Measurements from ENCODE around the gene SARS1. TPM values are rescaled to one million over a fixed set of nuclear protein-coding genes. Genes with fewer than 3 reads are reported as not detected.

SARS1 gene
- polyA plus RNA-seq, 1 of the 3 experiments (the other 2 are of a cell fraction) = 98.3 TPM

DNA sequence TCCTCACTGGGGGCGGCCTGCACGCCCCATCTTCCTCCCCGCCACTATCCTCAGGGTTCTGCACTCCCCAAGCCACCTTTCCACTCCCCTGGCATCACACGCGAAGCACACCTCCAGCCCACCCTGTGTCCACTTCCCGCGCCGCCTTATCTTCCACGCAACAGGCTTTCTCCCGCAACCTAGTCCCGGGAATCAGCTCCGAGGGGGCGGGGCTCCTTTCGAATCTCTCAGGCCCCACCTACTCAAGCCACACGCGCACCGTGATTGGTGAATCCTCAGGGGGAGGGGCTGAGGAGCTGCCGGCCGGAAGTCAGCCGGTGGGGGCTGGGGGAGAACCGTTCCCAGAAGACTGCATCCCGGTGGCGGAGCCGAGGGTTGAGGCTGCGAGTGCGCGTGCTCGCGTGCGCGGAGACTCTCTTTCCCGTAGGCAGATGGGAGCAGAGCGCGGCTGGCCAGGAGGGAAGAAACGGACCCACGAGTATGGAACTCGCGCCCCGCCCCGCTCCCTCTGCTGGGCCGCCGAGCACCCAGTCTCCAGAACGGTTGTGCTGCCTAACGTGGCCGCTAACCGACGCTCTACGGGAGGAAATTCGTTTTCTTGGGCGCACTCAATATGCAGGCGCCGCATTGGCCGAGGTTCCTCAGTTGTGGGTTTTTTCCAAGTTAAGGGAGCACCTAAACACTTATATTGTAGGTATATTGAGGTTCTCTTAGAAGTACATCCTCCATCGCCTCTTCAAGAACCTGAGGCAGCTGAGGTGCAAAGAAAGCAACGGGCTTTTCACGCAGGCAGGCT lies 69.4 kb downstream of the SARS1 start, which contains the start of gene PSRC1:
PSRC1 (minus strand) TSS at position 194 of the 796 bp plus-strand sequence.
- peaks cover 0 to 18% of the 10 kb centered on the region in 2 experiments; a peak in 1 of 4 replicates for H3K4me1 ChIP-seq (ENCODE audit: control insufficient read depth in 1 of 2, insufficient read depth in 2 of 2, low read depth in 1 of 2, low read length in 1 of 2)
- peak within 1 kb of the TSS; percentile 86 for H2AFZ ChIP-seq (ENCODE audit: low read depth)
- H3K27me3 ChIP-seq (ENCODE audit: insufficient read depth) = no peaks in the 10 kb centered on the region
- WGBS (ENCODE audit: low lambda C conversion rate) = 14% methylated on average over 15 of the region's 56 CpGs
- no peaks in the 10 kb centered on the region for H3K36me3 ChIP-seq (replicated peaks in 1 of 2; ENCODE audit: control insufficient read depth in 1 of 2, insufficient read depth in 2 of 2, low read length in 1 of 2)
- H3F3A ChIP-seq (replicated peaks; ENCODE audit: insufficient read depth) = peaks cover 10% of the 10 kb centered on the region
- no peaks in the 10 kb centered on the region for H4K20me1 ChIP-seq (ENCODE audit: insufficient read depth)
- DNase-seq = peak; percentile 99
- H3K27ac ChIP-seq (ENCODE audit: low read depth in 2 of 2, low read length in 1 of 2) = peak within 1 kb of the TSS; percentile 73 to 96
- no peaks in the 10 kb centered on the region for H3K9me2 ChIP-seq
- ChIA-PET POLR2A (interaction anchor here (0.6 to 1.5 kb wide), 9 partner anchors 30 to 265 kb away, joined by 3 to 9 read pairs (median 5); partner anchors contain the start of genes CELSR2, GNAI3 and SORT1), CTCF (interaction anchor here (1.1 to 8.7 kb wide), 7 partner anchors 19 to 249 kb away, joined by 3 to 252 read pairs (median 6); partner anchors contain the start of genes CELSR2 and SORT1)
- H3K9me3 ChIP-seq = no peaks in the 10 kb centered on the region
- H3K4me2 ChIP-seq = peak within 1 kb of the TSS; percentile 82
- TF ChIP-seq CHD2 (IDR thresholded peaks at IDR 0.05; ENCODE audit: low read length, partially characterized antibody) = peak; percentile 73
- TF ChIP-seq SIN3A (IDR thresholded peaks at IDR 0.05; ENCODE audit: borderline replicate concordance, low read depth, low read length) = peak; percentile 4; the same call in 1 of the 2 replicates
- TF ChIP-seq YY1 (IDR thresholded peaks at IDR 0.05; ENCODE audit: low read depth) = 0 out of 2 replicates have a peak, but pooled peaks have one; percentile 40
- TF ChIP-seq NFIC (IDR thresholded peaks at IDR 0.05; ENCODE audit: borderline replicate concordance) = no peak
- TF ChIP-seq, protein P1, sequence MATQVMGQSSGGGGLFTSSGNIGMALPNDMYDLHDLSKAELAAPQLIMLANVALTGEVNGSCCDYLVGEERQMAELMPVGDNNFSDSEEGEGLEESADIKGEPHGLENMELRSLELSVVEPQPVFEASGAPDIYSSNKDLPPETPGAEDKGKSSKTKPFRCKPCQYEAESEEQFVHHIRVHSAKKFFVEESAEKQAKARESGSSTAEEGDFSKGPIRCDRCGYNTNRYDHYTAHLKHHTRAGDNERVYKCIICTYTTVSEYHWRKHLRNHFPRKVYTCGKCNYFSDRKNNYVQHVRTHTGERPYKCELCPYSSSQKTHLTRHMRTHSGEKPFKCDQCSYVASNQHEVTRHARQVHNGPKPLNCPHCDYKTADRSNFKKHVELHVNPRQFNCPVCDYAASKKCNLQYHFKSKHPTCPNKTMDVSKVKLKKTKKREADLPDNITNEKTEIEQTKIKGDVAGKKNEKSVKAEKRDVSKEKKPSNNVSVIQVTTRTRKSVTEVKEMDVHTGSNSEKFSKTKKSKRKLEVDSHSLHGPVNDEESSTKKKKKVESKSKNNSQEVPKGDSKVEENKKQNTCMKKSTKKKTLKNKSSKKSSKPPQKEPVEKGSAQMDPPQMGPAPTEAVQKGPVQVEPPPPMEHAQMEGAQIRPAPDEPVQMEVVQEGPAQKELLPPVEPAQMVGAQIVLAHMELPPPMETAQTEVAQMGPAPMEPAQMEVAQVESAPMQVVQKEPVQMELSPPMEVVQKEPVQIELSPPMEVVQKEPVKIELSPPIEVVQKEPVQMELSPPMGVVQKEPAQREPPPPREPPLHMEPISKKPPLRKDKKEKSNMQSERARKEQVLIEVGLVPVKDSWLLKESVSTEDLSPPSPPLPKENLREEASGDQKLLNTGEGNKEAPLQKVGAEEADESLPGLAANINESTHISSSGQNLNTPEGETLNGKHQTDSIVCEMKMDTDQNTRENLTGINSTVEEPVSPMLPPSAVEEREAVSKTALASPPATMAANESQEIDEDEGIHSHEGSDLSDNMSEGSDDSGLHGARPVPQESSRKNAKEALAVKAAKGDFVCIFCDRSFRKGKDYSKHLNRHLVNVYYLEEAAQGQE (IDR thresholded peaks at IDR 0.05; ENCODE audit: low read depth, low read length) = 0 out of 2 replicates have a peak, but pooled peaks have one; percentile 28
- peak; percentile 90 for TF ChIP-seq POLR2AphosphoS5 (IDR thresholded peaks at IDR 0.05; ENCODE audit: low read depth, low read length)
- 0 out of 2 replicates have a peak, but pooled peaks have one; percentile 57 for TF ChIP-seq MXI1 (IDR thresholded peaks at IDR 0.05; ENCODE audit: low read depth, low read length)
- TF ChIP-seq, protein P2, sequence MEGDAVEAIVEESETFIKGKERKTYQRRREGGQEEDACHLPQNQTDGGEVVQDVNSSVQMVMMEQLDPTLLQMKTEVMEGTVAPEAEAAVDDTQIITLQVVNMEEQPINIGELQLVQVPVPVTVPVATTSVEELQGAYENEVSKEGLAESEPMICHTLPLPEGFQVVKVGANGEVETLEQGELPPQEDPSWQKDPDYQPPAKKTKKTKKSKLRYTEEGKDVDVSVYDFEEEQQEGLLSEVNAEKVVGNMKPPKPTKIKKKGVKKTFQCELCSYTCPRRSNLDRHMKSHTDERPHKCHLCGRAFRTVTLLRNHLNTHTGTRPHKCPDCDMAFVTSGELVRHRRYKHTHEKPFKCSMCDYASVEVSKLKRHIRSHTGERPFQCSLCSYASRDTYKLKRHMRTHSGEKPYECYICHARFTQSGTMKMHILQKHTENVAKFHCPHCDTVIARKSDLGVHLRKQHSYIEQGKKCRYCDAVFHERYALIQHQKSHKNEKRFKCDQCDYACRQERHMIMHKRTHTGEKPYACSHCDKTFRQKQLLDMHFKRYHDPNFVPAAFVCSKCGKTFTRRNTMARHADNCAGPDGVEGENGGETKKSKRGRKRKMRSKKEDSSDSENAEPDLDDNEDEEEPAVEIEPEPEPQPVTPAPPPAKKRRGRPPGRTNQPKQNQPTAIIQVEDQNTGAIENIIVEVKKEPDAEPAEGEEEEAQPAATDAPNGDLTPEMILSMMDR (IDR thresholded peaks at IDR 0.05) = peak; percentile 46
- TF ChIP-seq USF2 (IDR thresholded peaks at IDR 0.05; ENCODE audit: borderline replicate concordance, low read depth, low read length) = no peak
- TF ChIP-seq FOSL2 (IDR thresholded peaks at IDR 0.05; ENCODE audit: borderline replicate concordance, low read depth) = no peak
- TF ChIP-seq GABPA (IDR thresholded peaks at IDR 0.05; ENCODE audit: low read depth) = peak; percentile 70
- TF ChIP-seq MAX (IDR thresholded peaks at IDR 0.05; ENCODE audit: low read depth) = peak; percentile 90
- 0 out of 2 replicates have a peak, but pooled peaks have one; percentile 13 for TF ChIP-seq RFX5 (IDR thresholded peaks at IDR 0.05; ENCODE audit: low read length)
- peak; percentile 80; the same call in 1 of the 2 replicates for TF ChIP-seq TAF1 (IDR thresholded peaks at IDR 0.05; ENCODE audit: borderline replicate concordance, low read depth, low read length)
- no peak for TF ChIP-seq FOXM1 (IDR thresholded peaks at IDR 0.05; ENCODE audit: low read depth)
- peak; percentile 72; the same call in 1 of the 2 replicates for TF ChIP-seq ELF1 (IDR thresholded peaks at IDR 0.05)
- no peak for TF ChIP-seq RXRA (IDR thresholded peaks at IDR 0.05; ENCODE audit: borderline replicate concordance, low read depth)
- TF ChIP-seq NRF1 (IDR thresholded peaks at IDR 0.05; ENCODE audit: low read depth, low read length) = peak; percentile 67
- peak within 1 kb of the TSS; percentile 69 to 84 for H3K4me3 ChIP-seq (ENCODE audit: low read depth in 2 of 2, low read length in 1 of 2)
- H3K79me2 ChIP-seq (ENCODE audit: insufficient read depth) = peaks cover 26% of the 10 kb centered on the region; the same call in 1 of the 2 replicates
- peak within 1 kb of the TSS; percentile 68 for H3K9ac ChIP-seq
